ENCODE data around the gene RNF44. TPM values are rescaled to one million over a fixed set of nuclear protein-coding genes. Genes with fewer than 3 reads are reported as not detected.

RNF44 gene
- total RNA-seq, 1 experiment from 2014 or later, result 58.4 TPM

- Histone ChIP-seq H3K27me3 (ENCODE audit: insufficient read depth, low read length) (no peaks in the 10 kb centered on the region), H3K4me2 (ENCODE audit: low read length) (no peak overlapping the region), H2AFZ (ENCODE audit: low read depth, low read length, poor library complexity, severe bottlenecking) (no peak overlapping the region), H4K20me1 (ENCODE audit: insufficient read depth) (no peaks in the 10 kb centered on the region), H3K36me3 (ENCODE audit: control insufficient read depth in 1 of 2, insufficient read depth in 2 of 2, low read length in 2 of 2) (peaks cover 3 to 30% of the 10 kb centered on the region in 2 experiments; a peak in 2 of 4 replicates), H3K4me1 (ENCODE audit: control insufficient read depth in 1 of 2, insufficient read depth in 2 of 2, low read length in 2 of 2) (peaks cover 5 to 10% of the 10 kb centered on the region in 2 experiments; a peak in 2 of 4 replicates), H3K27ac (ENCODE audit: low read depth, low read length) (no peak overlapping the region), H3K9ac (ENCODE audit: low read length) (no peak overlapping the region), H3K9me2 (ENCODE audit: insufficient read depth) (no peaks in the 10 kb centered on the region), H3K9me3 (ENCODE audit: control insufficient read depth in 1 of 2, insufficient read depth in 1 of 2, low read depth in 1 of 2, low read length in 2 of 2) (no peaks in the 10 kb centered on the region), H3K4me3 (replicated peaks in 1 of 2; ENCODE audit: low read depth in 1 of 2, low read length in 2 of 2) (no peak overlapping the region), H3K79me2 (ENCODE audit: insufficient read depth, low read length) (peaks cover 32% of the 10 kb centered on the region)
- intact Hi-C loops (cut with micrococcal nuclease), result no loop called here
- POLR2A ChIA-PET, result no interaction called here
- no peak for ATAC-seq
- TF ChIP-seq ELF1 (IDR thresholded peaks at IDR 0.05; ENCODE audit: borderline replicate concordance, low read depth) (no peak), MAX (IDR thresholded peaks at IDR 0.05) (no peak), EZH2phosphoT487 (IDR thresholded peaks at IDR 0.05; ENCODE audit: borderline replicate concordance) (no peak), SRF (IDR thresholded peaks at IDR 0.05; ENCODE audit: low read depth) (no peak), SP1 (IDR thresholded peaks at IDR 0.05; ENCODE audit: low read depth) (no peak), ZNF274 (IDR thresholded peaks at IDR 0.05; ENCODE audit: low read depth, low read length) (no peak), CEBPB (IDR thresholded peaks at IDR 0.05; ENCODE audit: low read depth) (no peak), YY1 (IDR thresholded peaks at IDR 0.05; ENCODE audit: extremely low read depth, insufficient replicate concordance, low read depth, low read length) (no peak)
- CTCF ChIA-PET, result no interaction called here
- no TSS peak for BruUV-seq (replicated peaks)
- DNase-seq (ENCODE audit: low read depth, low spot score), result no peak
- RAD21 ChIA-PET (ENCODE audit: low non-redundant PET in 1 of 2, low total read pairs in 2 of 2, uncharacterized antibody in 2 of 2, unreplicated experiment in 2 of 2), result no interaction called here
Measured at GRCh38 chr5:176530393-176530982, 6.7 kb downstream of the RNF44 start.

- Histone ChIP-seq H3K36me3 (ENCODE audit: control insufficient read depth in 1 of 2, insufficient read depth in 2 of 2, low read length in 2 of 2) (peaks cover 3 to 30% of the 10 kb centered on the region in 2 experiments; a peak in 2 of 4 replicates), H4K20me1 (ENCODE audit: insufficient read depth) (no peaks in the 10 kb centered on the region), H3K4me3 (replicated peaks in 1 of 2; ENCODE audit: low read depth in 1 of 2, low read length in 2 of 2) (no peak overlapping the region), H3K4me1 (ENCODE audit: control insufficient read depth in 1 of 2, insufficient read depth in 2 of 2, low read length in 2 of 2) (peaks cover 0 to 2% of the 10 kb centered on the region in 2 experiments; a peak in 2 of 4 replicates), H3K4me2 (ENCODE audit: low read length) (no peak overlapping the region), H3K9ac (ENCODE audit: low read length) (no peak overlapping the region), H3K79me2 (ENCODE audit: insufficient read depth, low read length) (peaks cover 25% of the 10 kb centered on the region), H3K27me3 (ENCODE audit: insufficient read depth, low read length) (no peaks in the 10 kb centered on the region), H3K9me2 (ENCODE audit: insufficient read depth) (no peaks in the 10 kb centered on the region), H3K27ac (ENCODE audit: low read depth, low read length) (no peak overlapping the region), H3K9me3 (ENCODE audit: control insufficient read depth in 1 of 2, insufficient read depth in 1 of 2, low read depth in 1 of 2, low read length in 2 of 2) (no peaks in the 10 kb centered on the region), H2AFZ (ENCODE audit: low read depth, low read length, poor library complexity, severe bottlenecking) (no peak overlapping the region)
- TF ChIP-seq SIN3A (IDR thresholded peaks at IDR 0.05; ENCODE audit: low read depth), result no peak
- no peak for TF ChIP-seq ZBTB33 (IDR thresholded peaks at IDR 0.05; ENCODE audit: extremely low read depth, insufficient replicate concordance, low read length)
- TF ChIP-seq ATF3 (IDR thresholded peaks at IDR 0.05), result no peak
- TF ChIP-seq ZFX (IDR thresholded peaks at IDR 0.05), result no peak
- TF ChIP-seq EZH2 (IDR thresholded peaks at IDR 0.05), result no peak
- TF ChIP-seq TCF7L2 (IDR thresholded peaks at IDR 0.05; ENCODE audit: borderline replicate concordance, extremely low read depth, insufficient read depth, insufficient read length), result no peak
- no peak for TF ChIP-seq MAX (IDR thresholded peaks at IDR 0.05)
- no peak for TF ChIP-seq SRF (IDR thresholded peaks at IDR 0.05; ENCODE audit: low read depth)
- TF ChIP-seq JUND (IDR thresholded peaks at IDR 0.05), result no peak
- DNase-seq (ENCODE audit: low read depth, low spot score) (no peak), ATAC-seq (no peak)
- BruUV-seq (replicated peaks), result no TSS peak
- POLR2A ChIA-PET, result interaction anchor here (0.6 kb wide), 2 partner anchors 14 to 18 kb away, joined by 3 read pairs; no protein-coding TSS in a partner anchor
- CTCF ChIA-PET, result no interaction called here
- intact Hi-C loops (cut with micrococcal nuclease), result no loop called here
- RAD21 ChIA-PET (ENCODE audit: low non-redundant PET in 1 of 2, low total read pairs in 2 of 2, uncharacterized antibody in 2 of 2, unreplicated experiment in 2 of 2), result no interaction called here
Measured at GRCh38 chr5:176529741-176530141, 7.5 kb downstream of the RNF44 start.
